Measurements from ENCODE around the gene POLK. TPM values are rescaled to one million over a fixed set of nuclear protein-coding genes. Genes with fewer than 3 reads are reported as not detected.

The POLK gene
- polyA plus RNA-seq, 1 of the 3 experiments (the other 2 are of a cell fraction) = 5.5 TPM

DNA sequence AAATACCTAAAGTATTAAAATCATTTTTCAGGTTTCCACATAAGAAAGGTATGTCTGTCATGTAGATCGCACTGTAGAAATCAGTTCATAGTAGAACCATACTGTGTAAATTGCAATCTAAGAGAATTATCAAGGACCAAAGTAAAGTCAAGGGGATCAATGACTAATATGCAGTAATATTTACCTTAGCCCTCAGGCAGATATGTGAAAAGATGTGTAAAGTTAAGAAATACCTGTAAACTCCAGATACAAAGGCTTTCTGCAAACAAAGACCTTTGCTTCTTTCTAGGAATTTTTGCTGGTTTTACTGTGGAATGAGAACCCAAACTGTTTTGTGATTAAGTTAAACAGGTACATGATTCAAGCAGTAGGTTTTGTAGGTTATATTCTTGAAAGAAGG, 11.6 kb downstream of the POLK start:
- no peaks in the 10 kb centered on the region for H3K9me2 ChIP-seq
- 97% methylated on average over 1 of the region's 1 CpG for WGBS (ENCODE audit: low lambda C conversion rate)
- no peak for TF ChIP-seq PBX3 (IDR thresholded peaks at IDR 0.05)
- TF ChIP-seq CHD2 (IDR thresholded peaks at IDR 0.05; ENCODE audit: low read length, partially characterized antibody) = no peak
- TF ChIP-seq, protein P1, sequence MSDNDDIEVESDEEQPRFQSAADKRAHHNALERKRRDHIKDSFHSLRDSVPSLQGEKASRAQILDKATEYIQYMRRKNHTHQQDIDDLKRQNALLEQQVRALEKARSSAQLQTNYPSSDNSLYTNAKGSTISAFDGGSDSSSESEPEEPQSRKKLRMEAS (IDR thresholded peaks at IDR 0.05; ENCODE audit: low read depth) = no peak
- no peak for TF ChIP-seq SMC3 (IDR thresholded peaks at IDR 0.05; ENCODE audit: low read depth, low read length)
- no peak for TF ChIP-seq RFX5 (IDR thresholded peaks at IDR 0.05; ENCODE audit: low read length)
- no peak for TF ChIP-seq POLR2AphosphoS5 (IDR thresholded peaks at IDR 0.05; ENCODE audit: low read depth, low read length)
- no peak for TF ChIP-seq EP300 (IDR thresholded peaks at IDR 0.05; ENCODE audit: borderline replicate concordance in 1 of 2, low read depth in 1 of 2, low read length in 1 of 2)
- no peak for TF ChIP-seq USF1 (IDR thresholded peaks at IDR 0.05; ENCODE audit: borderline replicate concordance, low read depth)
- no peak for TF ChIP-seq IRF3 (IDR thresholded peaks at IDR 0.05; ENCODE audit: low read depth, low read length)
- TF ChIP-seq GABPA (IDR thresholded peaks at IDR 0.05; ENCODE audit: low read depth) = no peak
- no peak for TF ChIP-seq ZBTB33 (IDR thresholded peaks at IDR 0.05; ENCODE audit: borderline replicate concordance, low read depth)
- no peak for TF ChIP-seq FOSL2 (IDR thresholded peaks at IDR 0.05; ENCODE audit: borderline replicate concordance, low read depth)
- TF ChIP-seq FOXM1 (IDR thresholded peaks at IDR 0.05; ENCODE audit: low read depth) = no peak
- TF ChIP-seq, protein P2, sequence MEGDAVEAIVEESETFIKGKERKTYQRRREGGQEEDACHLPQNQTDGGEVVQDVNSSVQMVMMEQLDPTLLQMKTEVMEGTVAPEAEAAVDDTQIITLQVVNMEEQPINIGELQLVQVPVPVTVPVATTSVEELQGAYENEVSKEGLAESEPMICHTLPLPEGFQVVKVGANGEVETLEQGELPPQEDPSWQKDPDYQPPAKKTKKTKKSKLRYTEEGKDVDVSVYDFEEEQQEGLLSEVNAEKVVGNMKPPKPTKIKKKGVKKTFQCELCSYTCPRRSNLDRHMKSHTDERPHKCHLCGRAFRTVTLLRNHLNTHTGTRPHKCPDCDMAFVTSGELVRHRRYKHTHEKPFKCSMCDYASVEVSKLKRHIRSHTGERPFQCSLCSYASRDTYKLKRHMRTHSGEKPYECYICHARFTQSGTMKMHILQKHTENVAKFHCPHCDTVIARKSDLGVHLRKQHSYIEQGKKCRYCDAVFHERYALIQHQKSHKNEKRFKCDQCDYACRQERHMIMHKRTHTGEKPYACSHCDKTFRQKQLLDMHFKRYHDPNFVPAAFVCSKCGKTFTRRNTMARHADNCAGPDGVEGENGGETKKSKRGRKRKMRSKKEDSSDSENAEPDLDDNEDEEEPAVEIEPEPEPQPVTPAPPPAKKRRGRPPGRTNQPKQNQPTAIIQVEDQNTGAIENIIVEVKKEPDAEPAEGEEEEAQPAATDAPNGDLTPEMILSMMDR (IDR thresholded peaks at IDR 0.05) = no peak
- TF ChIP-seq MXI1 (IDR thresholded peaks at IDR 0.05; ENCODE audit: low read depth, low read length) = no peak
- no peak for TF ChIP-seq TEAD4 (IDR thresholded peaks at IDR 0.05; ENCODE audit: borderline replicate concordance, insufficient read depth)
- peaks cover 0 to 23% of the 10 kb centered on the region in 2 experiments for H3K36me3 ChIP-seq (replicated peaks in 1 of 2; ENCODE audit: control insufficient read depth in 1 of 2, insufficient read depth in 2 of 2, low read length in 1 of 2)
- H3K9me3 ChIP-seq = 0 out of 2 replicates have a peak, but pooled peaks cover 7% of the 10 kb centered on the region
- no peak overlapping the region for H2AFZ ChIP-seq (ENCODE audit: low read depth)
- peaks cover 8% of the 10 kb centered on the region for H4K20me1 ChIP-seq (ENCODE audit: insufficient read depth)
- peaks cover 0 to 2% of the 10 kb centered on the region in 2 experiments; a peak in 2 of 4 replicates for H3K4me1 ChIP-seq (ENCODE audit: control insufficient read depth in 1 of 2, insufficient read depth in 2 of 2, low read depth in 1 of 2, low read length in 1 of 2)
- H3K27ac ChIP-seq (ENCODE audit: low read depth in 2 of 2, low read length in 1 of 2) = no peak overlapping the region
- H3F3A ChIP-seq (replicated peaks; ENCODE audit: insufficient read depth) = no peaks in the 10 kb centered on the region
- H3K9ac ChIP-seq = no peak overlapping the region
- no peaks in the 10 kb centered on the region for H3K27me3 ChIP-seq (ENCODE audit: insufficient read depth)
- no peak overlapping the region for H3K4me3 ChIP-seq (ENCODE audit: low read depth in 2 of 2, low read length in 1 of 2)
- peaks cover 97% of the 10 kb centered on the region for H3K79me2 ChIP-seq (ENCODE audit: insufficient read depth)
- no peak overlapping the region for H3K4me2 ChIP-seq
- DNase-seq = no peak
- ChIA-PET POLR2A (no interaction called here), CTCF (no interaction called here)
